ENCODE measurements around the gene ARVCF.

Gene ARVCF

DNA sequence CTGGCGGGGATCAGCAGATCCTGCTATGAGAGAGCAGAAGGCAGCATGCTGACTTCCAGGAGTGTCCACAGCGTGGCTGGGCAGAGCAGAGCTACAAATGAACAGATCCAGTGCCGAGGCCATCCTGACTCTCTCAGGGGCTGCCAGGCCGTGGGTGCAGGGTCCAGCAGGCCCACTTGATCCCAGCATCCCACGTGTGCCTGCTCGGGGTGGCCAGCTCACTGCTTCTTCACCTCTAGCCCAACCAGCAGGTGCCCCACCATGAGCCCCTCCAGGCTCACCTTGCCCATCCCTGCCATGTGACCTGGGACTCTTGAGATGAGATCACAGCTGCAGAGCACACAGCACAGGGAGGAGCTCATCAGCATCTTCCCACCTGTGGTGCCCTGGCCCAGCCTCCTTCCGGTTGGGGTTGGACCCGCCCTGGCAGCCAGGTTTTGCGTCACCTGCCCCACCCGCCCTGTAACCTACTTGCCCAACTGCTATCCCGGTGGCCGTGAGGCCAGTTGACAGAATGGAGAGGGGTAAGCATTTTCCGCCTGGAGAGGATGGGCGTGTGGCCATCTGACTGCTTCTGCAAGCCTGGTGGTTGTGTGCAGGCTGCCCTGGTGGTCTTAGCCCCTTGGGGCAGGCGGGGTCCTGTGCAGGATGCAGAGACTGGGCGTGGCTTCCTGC, 15.2 kb upstream of the ARVCF start:
- DNase-seq (ENCODE audit: low spot score): peak; percentile 56

DNA sequence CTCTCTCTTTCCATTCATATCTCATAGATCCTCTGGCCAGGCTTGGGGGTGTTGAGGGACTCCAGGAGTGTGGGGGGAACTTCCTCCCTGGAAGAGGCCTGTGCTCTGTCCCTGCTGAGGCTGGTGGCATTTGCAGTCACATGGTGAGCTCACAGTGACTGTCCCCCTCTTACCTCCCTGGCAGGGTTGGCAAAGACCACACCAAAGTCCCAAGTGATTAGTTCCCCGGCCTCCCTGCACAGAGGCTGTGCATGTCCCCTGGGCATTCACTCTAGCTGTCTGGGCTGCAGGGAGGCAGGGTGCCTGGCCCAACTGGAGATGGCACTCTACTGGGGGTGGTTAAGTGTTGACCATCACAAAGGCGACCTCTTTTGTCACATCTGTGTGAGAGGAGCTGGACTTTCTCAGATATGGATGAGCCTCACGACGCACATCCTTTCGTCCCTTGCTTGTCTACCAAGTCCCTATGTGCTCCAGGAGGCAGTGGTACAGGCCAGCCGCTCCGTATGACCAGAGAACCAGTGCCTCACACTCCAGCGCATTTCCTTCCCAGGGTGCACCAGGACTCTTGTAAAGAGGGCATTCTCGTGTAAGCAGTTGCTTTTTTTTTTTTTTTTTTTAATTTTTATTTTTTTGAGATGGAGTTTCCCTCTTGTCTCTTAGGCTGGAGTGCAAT, 13.1 kb upstream of the ARVCF start:
- DNase-seq (ENCODE audit: low spot score): no peak

DNA sequence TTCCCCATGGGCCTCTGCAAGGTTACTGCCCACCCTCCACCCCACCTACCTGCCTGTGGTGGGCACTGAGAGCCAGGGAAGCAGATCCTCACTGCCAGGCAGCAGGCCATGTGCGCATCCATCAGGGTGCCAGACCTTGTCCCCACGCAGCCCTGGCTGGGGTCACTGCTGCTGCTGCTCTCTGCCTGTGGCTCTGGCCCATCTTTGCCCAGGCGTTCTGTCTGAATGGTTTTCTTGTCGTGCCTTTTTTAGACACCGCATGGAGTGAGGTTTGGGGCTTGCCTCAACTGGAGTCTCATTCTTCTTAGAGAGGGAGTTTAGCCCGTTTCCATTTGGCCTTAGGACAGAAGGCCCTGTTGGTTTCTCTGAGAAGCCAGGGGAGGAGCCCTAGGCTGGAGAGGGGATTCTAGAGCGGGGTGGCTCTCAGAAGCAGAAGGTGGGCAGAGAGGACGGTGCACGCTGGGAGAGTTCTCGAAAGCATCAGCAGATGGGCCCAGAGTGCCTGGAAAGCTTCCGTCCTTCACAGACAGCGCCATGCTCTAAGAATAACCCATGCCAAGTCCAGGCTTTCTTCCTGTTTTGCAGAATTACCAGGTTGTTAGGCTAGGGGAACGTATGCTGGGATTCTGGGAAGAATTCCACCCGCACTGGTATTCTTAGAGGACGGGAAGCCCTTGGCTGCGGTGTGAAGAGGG, 12.4 kb upstream of the ARVCF start:
- no peak for DNase-seq (ENCODE audit: low spot score)

- DNase-seq (ENCODE audit: low spot score): no peak
Observed at GRCh38 chr22:20027966-20028854, 11.6 kb upstream of the ARVCF start.

GRCh38 chr22:20026996-20027601, 10.5 kb upstream of the ARVCF start:
- no peak for DNase-seq (ENCODE audit: low spot score)

GRCh38 chr22:20026204-20026908, 9.7 kb upstream of the ARVCF start:
- no peak for DNase-seq (ENCODE audit: low spot score)

DNA sequence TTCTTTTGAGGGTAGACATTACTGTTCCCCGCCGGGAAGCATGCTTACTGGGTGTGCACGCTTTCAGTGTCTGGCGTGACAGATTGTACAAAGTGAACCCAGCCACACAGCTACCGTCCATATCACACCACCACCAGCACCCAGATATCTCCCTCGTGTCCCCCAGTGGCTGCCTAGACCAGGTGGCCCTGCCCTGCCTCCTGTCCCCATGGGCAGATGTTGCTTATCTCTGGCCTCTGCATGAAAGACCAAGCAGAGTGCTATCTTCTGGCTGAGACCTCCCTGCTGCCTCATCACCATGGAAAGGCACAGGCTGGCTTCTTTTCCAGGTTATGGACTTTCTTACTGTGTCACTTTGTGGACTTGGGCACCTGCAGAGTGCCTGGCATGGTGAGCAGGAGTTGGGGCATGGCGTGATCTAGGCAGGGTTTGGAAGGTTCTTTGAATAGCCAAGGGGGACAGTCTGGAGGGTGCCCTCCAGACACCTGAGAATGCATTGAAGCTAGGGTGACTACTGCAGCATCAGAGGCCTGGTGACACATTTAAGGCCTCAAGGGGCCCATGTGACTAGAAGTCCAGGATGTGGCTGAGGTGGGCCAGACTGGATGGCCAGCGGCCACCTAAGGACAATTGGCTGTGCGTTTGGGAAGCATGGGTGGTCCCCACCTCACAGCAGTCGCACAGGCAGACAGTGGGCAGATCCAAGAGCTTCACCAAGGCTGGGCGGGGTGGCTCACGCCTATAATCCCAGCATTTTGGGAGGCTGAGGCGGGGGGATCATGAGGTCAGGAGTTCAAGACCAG, 9.0 kb upstream of the ARVCF start:
- no peak for DNase-seq (ENCODE audit: low spot score)

GRCh38 chr22:20024650-20025397, 8.2 kb upstream of the ARVCF start:
- no peak for DNase-seq (ENCODE audit: low spot score)

- DNase-seq (ENCODE audit: low spot score): no peak
Observed at GRCh38 chr22:20024225-20024624, 7.6 kb upstream of the ARVCF start.

DNA sequence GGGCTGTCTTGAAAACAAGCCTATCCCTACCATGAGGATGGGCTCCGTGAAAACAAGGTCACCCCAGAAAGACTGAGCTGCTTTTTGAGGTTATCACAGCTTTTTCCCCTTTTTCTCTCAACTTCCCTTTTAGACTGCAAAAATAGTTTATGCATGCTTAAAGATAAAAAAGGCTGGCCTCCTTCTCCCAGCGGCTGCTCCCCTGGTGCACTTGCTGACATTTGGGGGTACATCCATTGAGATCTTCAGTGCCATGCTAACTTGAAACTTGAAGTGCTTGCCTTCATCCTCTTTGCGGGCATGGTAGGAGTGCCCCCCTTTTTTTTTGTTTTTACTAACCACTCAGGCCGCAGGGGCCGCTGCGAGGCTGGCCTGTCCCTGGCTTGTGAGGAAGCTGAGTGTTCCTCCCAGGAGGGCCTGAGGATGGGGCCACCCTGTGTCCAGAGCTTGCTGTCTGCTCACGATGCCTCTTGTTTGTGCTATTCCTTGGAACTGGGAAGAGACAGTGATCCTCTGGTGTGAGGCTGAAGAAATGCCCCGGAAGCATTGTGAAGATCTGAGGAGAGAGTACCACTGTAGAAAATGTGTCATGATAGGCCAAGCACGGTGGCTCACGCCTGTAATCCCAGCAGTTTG, 6.5 kb upstream of the ARVCF start:
- DNase-seq (ENCODE audit: low spot score): no peak

DNA sequence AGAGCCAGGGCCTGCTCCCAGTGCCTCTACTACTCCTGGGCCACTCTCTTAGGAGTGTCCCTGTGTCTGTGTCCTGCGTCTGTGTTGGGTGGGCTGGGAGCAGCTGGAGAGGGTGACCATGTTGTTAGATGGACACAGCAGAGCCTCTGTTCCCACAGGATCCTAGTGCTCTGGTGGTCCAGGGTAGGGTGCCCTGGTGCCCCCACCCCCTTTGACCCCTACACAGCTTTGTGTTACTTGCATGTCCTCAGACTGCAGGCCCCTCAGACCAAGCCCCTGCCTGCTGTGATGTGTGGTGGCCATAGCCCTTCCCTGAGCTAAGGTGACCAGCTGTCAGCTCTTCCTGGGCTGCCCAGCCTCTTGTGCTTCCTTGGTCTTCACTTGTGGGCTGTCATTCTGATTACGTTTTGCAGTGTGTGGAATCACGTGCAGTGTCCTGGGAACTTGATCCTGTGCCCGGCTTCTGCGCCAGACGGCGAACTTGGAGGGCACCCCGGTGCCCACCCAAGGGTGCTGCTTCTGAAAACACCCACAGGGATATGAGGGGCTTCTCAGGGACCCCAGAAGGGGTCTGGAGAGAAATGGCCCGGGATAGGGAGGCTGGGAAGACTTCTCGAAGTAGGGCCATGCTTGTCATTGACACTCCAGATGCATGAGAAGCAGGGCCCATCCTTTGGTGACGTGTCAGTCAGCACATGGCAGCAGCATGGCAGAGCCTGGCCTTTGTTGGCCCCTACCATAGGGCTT, 5.8 kb upstream of the ARVCF start:
- no peak for DNase-seq (ENCODE audit: low spot score)

DNA sequence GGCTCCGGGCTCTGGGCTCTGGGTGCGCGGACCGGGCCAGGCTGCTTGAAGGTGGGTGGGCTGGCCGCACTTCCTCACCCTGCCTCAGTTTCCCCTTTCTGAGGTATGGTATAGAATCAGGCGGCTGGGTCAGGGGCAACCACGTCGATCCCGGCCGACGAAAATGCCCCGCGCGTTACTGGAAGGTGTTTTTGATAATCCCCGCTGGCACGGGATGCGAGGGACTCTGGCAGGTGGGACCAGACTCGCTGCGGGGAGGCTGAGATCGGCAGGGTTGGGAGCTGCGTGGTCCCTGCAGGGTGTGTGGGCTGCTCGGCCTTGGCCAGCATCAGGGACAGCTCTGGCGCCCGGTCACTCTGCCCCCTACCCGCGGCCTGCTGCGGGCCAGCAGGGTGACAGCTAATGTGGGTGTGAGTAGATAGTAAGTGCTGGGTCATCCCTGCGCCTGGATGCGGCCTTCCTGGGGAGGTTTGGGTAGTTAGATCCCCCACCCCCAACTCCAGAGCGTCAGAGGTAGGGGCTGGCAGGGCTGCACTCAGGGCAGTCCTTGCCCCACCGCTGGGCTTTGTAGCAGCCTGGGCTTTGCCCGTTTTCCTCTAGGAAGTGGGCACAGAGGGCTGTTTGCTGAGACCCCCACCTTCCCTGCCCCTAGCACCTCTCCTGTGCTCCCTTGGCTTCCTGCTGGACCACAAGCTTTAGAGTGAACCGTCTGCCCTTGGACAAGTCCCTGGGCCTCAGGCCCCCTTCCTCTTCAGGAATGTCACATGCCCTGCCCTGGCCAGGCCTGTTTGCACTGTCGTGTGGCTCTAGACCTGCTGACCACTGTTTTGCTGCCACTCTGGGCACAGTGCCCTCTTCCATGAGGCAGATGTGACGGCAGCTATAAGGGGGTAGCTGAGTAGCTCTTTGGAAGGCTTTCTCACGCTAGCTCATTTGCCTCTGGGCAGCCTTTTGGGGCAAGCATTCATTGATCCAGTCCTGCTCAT, 4.9 kb upstream of the ARVCF start:
- no peak for DNase-seq (ENCODE audit: low spot score)

DNA sequence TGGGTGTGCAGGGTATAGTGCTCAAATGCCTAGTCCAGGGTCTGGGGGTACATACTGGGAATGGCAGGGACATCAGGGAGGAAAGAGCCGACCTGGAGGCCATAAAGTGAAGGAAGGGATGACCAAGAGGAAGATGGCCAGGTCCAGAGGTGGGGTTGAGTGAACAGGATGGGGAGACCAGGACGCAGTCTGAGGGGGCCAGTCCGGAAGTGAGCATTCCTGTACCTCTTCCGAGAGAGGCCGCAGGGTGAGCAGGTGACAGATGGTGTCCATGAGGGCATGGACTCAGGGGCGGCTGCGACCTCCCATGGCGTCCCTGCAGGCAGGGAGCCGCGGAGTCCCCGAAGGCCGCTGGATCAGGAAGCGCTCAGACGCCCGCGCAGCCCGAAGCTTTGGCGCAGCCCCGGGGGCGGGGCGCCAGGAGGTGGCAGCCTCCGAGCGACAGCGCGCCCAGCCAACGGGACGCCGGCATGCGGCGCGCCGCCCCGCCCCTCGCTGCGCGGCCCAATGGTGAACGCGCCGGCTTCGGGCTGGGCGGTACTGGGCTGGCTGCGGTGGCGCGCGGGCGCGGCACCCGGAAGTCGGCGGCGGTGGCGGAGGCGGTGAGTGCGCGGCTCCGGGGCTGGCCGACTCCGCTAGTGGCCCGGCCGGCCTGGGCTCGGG, 4.0 kb upstream of the ARVCF start, which contains the start of gene TANGO2:
Gene TANGO2, plus strand, starts transcription at position 578 of the 663 bp plus-strand sequence. CDS start 15,689 bp downstream, outside the sequence.
- DNase-seq (ENCODE audit: low spot score): peak; percentile 99

DNA sequence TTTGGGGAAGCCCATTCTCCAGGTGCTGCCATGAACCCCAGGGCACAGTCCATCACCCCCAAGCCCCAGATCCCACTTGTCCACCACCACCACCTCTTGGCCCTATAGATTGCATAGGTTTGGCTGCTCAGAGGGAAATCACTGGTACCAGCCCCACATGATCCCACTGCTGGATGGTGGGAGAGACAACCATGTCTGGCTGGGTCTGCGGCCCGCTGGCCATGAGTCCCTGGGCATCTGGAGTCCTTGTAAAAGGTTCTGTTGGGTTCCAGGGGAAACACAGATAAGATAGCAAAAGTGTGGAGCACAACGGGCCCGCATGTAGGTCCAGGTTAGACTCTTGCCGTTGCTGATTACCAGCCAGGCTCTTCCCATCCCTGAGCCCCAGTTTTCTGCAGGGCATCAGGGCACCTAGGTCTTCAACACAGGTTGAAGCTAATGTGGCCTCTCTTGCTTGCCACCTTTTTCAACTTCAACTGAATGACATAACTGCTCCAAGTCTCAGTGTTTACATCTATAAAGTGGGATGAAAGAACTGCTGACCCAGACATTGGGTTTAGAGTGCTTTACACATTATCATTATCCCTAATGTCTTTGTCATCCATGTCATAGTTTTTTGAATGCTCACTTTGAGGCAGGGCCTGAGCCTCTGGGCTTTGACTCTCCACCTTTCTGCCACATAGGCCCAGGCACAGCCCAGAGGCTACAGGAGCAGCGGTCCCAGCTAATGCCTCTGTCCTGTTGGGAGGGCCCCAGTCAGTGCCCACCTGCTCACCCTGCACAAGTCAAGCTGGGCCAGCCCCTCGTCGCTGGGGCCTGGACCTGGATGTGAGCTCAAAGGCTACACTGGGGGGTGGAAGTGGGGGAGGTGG, 3.3 kb upstream of the ARVCF start:
- no peak for DNase-seq (ENCODE audit: low spot score)

- DNase-seq (ENCODE audit: low spot score): no peak
Observed at GRCh38 chr22:20018001-20018400, 1.4 kb upstream of the ARVCF start.

- DNase-seq (ENCODE audit: low spot score): no peak
Observed at GRCh38 chr22:20017622-20017958, 967 bp upstream of the ARVCF start.
